ENCODE measurements around the gene NTHL1.
"Not testable (repeated sequence)": the region's sequence is repeated elsewhere in the genome, so short reads cannot be mapped to it uniquely, and the experiment has no call there.

NTHL1 gene

GRCh38 chr16:2040787-2041522 lies 6.7 kb downstream of the NTHL1 start:
- no peak for DNase-seq (ENCODE audit: low read depth)

GRCh38 chr16:2040041-2040786 lies 7.4 kb downstream of the NTHL1 start:
- no peak for DNase-seq (ENCODE audit: low read depth)

GRCh38 chr16:2039274-2040031 lies 8.2 kb downstream of the NTHL1 start:
- no peak for DNase-seq (ENCODE audit: low read depth)

- DNase-seq (ENCODE audit: low read depth): no peak
Observed at GRCh38 chr16:2038382-2039231, 9.0 kb downstream of the NTHL1 start.

- no peak for DNase-seq (ENCODE audit: low read depth)
Observed at GRCh38 chr16:2037647-2038381, 9.8 kb downstream of the NTHL1 start.

- DNase-seq (ENCODE audit: low read depth): no peak
Observed at GRCh38 chr16:2037115-2037514, 10.5 kb downstream of the NTHL1 start.

- no peak for DNase-seq (ENCODE audit: low read depth)
Observed at GRCh38 chr16:2036200-2036966, 11.3 kb downstream of the NTHL1 start.

GRCh38 chr16:2035431-2036199 lies 12.0 kb downstream of the NTHL1 start:
- DNase-seq (ENCODE audit: low read depth): no peak

- no peak for DNase-seq (ENCODE audit: low read depth)
Observed at GRCh38 chr16:2034696-2035430, 12.8 kb downstream of the NTHL1 start.

- not testable (repeated sequence) for DNase-seq (ENCODE audit: low read depth)
Observed at GRCh38 chr16:2033909-2034695, 13.5 kb downstream of the NTHL1 start.

GRCh38 chr16:2033057-2033908 lies 14.4 kb downstream of the NTHL1 start:
- no peak for DNase-seq (ENCODE audit: low read depth)

GRCh38 chr16:2032285-2033056 lies 15.2 kb downstream of the NTHL1 start:
- DNase-seq (ENCODE audit: low read depth): no peak

GRCh38 chr16:2031081-2031577 lies 16.5 kb downstream of the NTHL1 start:
- no peak for DNase-seq (ENCODE audit: low read depth)

- DNase-seq (ENCODE audit: low read depth): no peak
Observed at GRCh38 chr16:2030036-2030435, 17.6 kb downstream of the NTHL1 start.

GRCh38 chr16:2029350-2029749 lies 18.3 kb downstream of the NTHL1 start:
- DNase-seq (ENCODE audit: low read depth): no peak

- no peak for DNase-seq (ENCODE audit: low read depth)
Observed at GRCh38 chr16:2028620-2029220, 18.9 kb downstream of the NTHL1 start.
